NB4 (cell line): ENCODE measurements around the gene IL1A.
A peak's percentile ranks its signal among the peaks of the same experiment; 100 is the strongest.

Experiments used
- DNase-seq: peaks from one replicate; pipeline ENCODE4 v3.0.0; 2010; ENCODE audit warnings: low read depth
- H3K4me3 ChIP-seq: one replicate; pipeline ENCODE4 v1.5.1; 2011; ENCODE audit warnings: mild to moderate bottlenecking, low read depth, low read length, moderate library complexity
- MYC ChIP-seq: IDR thresholded peaks from 2 replicates; pipeline ENCODE4 v1.6.1; 2011; ENCODE audit warnings: low read depth, low read length
- POLR2A ChIP-seq: IDR thresholded peaks from 2 replicates; pipeline ENCODE4 v1.6.1; 2011; ENCODE audit warnings: mild to moderate bottlenecking; ENCODE audit not compliant: insufficient read length; ENCODE audit errors: extremely low read depth
- TF ChIP-seq, protein P1 (sequence below): IDR thresholded peaks from 2 replicates; pipeline ENCODE4 v1.6.1; 2011; ENCODE audit warnings: low read depth, low read length
- TF ChIP-seq, protein P2 (sequence below): IDR thresholded peaks from one replicate; pipeline ENCODE4 v1.5.1; 2012; ENCODE audit warnings: low read depth, low read length

The IL1A gene

DNA sequence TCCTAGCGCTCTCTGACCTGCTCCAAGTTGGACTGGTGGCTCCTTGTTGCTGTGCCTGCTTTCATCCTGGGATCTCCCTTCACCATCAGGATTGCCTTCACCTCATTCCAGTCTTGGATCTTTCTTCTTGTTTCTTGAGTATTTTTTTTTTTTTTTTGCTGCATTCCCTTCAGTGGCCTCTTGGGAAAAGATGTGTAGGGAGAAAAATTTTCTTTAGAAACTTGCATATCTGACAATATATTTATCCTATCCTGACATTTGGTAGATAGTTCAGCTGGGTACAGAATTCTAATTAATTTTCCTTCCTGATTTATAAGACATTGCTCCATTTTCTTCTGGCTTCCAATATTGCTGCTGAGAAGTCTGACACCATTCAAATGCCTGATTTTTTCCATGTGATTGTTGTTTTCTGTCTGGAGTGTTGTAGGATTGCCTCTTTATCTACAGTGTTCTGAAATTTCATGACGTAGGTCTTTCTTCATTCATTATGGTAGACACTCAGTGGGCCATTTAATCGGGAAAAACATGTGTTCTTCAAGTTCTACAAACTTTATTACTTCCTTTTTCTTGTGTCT lies 23.0 kb upstream of the IL1A start:
- TF ChIP-seq MYC (no peak), POLR2A (no peak)
- no peak overlapping the region for H3K4me3 ChIP-seq
- DNase-seq, result no peak

DNA sequence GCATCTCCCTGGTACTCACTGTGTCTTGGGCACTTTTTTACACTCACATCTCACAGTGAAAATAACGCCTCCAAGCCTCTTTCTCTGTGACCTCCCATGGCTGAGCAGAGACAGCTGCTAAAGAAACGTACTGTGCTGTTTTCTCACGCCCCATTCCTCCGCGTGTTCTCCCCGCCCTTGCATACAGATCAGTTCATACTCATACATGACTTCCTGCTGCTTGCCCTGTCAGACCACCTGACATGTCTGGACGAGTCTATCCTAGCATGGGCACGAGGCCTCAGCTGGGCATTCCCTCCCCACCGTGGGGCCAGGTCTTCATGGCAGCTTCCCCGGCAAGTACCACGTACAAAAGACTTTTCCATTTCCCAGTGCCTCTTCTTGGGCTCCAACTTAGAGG lies 21.2 kb upstream of the IL1A start:
- no peak overlapping the region for H3K4me3 ChIP-seq
- TF ChIP-seq, protein P1, sequence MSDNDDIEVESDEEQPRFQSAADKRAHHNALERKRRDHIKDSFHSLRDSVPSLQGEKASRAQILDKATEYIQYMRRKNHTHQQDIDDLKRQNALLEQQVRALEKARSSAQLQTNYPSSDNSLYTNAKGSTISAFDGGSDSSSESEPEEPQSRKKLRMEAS, result no peak
- TF ChIP-seq, protein P2, sequence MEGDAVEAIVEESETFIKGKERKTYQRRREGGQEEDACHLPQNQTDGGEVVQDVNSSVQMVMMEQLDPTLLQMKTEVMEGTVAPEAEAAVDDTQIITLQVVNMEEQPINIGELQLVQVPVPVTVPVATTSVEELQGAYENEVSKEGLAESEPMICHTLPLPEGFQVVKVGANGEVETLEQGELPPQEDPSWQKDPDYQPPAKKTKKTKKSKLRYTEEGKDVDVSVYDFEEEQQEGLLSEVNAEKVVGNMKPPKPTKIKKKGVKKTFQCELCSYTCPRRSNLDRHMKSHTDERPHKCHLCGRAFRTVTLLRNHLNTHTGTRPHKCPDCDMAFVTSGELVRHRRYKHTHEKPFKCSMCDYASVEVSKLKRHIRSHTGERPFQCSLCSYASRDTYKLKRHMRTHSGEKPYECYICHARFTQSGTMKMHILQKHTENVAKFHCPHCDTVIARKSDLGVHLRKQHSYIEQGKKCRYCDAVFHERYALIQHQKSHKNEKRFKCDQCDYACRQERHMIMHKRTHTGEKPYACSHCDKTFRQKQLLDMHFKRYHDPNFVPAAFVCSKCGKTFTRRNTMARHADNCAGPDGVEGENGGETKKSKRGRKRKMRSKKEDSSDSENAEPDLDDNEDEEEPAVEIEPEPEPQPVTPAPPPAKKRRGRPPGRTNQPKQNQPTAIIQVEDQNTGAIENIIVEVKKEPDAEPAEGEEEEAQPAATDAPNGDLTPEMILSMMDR, result no peak
- TF ChIP-seq MYC (no peak), POLR2A (no peak)
- DNase-seq, result no peak

DNA sequence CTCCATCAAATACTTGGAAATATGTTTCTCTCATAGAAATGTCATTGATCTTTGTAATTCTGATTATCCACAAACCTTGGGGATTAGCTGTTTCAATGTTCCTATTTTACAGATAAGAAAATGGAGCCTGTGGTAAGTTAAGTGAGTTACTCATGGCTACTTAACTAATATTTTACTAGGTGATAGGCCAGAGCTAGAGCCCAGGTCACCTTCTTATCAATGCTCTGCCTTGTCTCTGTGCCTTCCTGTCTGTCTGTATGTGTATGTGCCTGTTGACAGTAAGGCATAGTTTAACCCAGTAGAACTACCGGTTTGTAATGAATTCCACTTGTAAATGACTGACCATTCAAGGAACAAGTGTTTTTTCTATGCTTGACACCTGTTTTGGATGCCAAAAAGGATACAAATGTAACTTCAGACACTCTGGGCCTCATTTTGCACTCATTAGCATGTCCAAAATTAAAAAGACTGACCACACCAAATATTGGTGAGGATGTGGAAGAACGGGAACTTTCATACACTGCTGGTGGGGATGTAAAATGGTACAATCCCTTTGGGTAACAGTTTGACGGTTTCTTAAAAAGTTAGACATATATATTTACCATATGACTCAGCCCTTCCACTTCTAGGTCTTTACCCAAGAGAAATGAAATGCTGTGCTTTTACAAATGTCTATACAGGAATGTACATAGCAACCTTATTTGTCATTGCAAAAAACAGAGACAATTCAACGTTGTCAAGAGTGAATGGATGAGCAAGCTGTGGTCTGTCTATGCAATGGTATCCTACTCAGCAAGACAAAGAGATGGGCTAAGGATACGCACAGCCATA lies 19.6 kb upstream of the IL1A start:
- no peak for TF ChIP-seq POLR2A
- TF ChIP-seq, protein P2, result no peak
- TF ChIP-seq MYC, result no peak
- TF ChIP-seq, protein P1, result no peak
- no peak for DNase-seq
- no peak overlapping the region for H3K4me3 ChIP-seq

DNA sequence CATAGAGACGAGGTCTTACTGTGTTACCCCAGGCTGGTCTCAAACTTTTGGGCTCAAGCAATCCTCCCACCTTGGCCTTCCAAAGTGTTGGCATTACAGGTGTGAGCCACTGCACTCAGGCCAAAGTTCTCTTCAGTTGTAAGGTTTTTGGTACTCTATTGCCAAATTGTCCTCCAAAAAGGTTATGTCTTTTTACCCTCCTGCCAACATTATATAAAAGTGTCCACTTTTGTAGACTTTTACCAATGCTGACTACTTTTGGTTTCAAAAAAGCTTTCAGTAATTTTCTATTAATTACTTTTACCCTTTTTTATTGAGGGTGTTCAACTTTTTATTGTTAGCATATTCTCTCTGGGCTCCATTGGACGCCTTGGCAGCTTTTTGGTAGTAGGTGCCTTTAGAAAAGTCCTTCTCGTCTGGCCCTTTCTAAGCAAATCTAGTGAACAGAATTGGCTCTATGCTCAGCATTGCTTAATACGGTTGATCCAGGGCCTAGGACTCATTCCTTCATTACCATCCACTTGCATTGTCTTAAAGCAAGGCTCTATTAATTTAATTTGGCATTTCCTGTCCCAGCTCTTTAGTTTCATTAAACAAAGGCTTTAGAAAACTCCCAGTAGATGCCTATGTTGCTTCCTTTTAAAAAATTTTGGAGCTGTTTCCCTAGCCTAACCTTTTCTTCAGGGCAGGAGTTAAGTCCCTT lies 16.7 kb upstream of the IL1A start:
- no peak overlapping the region for H3K4me3 ChIP-seq
- no peak for DNase-seq
- TF ChIP-seq, protein P2, result no peak
- TF ChIP-seq POLR2A, result no peak
- TF ChIP-seq MYC, result no peak
- TF ChIP-seq, protein P1, result no peak

DNA sequence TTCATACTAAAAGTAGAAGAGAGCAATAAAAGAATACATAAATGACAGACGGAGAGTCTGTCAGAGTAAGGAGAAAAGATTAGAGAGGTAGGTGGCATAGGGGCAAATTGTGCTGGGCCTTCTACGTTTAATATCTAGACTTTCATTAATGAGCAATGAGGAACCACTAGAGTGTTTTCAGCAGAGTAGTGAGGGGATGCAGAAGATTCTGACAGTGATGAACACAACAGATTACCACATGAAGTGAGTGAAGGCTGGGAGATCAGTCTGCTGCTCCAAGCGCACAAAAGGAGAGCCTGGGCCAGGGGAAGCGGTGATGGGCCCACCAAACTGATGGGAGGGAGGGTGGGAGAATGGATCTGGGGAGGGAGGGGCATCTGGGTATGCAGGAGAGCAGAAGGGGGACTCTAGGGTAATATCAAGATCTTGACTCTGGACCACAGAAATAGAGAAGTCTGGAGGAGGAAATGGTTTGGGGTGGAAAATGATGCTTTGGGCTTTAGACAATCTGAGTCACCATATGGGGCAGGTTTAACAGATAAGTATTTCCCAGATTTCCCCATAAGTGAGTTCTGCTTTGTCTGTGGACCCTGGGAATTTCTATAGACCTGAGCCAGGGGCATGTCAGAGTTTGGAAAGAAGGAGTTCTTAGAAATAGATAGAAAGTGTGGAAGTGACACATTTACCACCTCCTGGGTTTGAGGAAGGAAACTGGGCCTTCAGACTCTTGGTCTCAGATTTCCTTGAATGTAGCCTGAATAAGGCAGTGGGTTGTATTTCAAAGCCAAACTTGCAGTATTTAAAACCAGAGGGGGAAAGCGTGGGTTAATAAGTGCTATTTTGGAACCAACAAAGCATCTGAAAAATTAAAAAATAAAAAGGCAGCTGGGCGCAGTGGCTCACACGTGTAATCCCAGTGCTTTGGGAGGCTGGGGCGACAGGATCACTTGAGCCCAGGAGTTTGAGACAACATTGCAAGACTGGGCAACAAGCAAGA lies 15.0 kb upstream of the IL1A start:
- TF ChIP-seq, protein P1, result no peak
- TF ChIP-seq, protein P2, result no peak
- TF ChIP-seq POLR2A, result no peak
- TF ChIP-seq MYC, result no peak
- DNase-seq, result peak; percentile 47
- H3K4me3 ChIP-seq, result no peak overlapping the region
